Hematopoietic multipotent progenitor cell (in vitro differentiated cells): ENCODE results near the gene EPHB3. TPM values are rescaled to one million over a fixed set of nuclear protein-coding genes. Genes with fewer than 3 reads are reported as not detected.
"Not testable (repeated sequence)": the region's sequence is repeated elsewhere in the genome, so short reads cannot be mapped to it uniquely, and the experiment has no call there.

ENCODE experiments used
- DNase-seq, 3 donors: peaks; one replicate each; pipeline ENCODE4 v3.0.0-alpha.2; 2011 to 2015; ENCODE audit warnings: low read depth in 2 of 3, low spot score in 2 of 3
- total RNA-seq: library from RNA; depleted of rRNA; stranded (reverse); fragments of >200 nt; gene quantifications from one replicate; pipeline ENCODE4 v1.2.3, GENCODE V29; 2012

The EPHB3 gene
- total RNA-seq, 1 donor = 0.54 TPM

- no peak for DNase-seq
These were observed 54.9 kb downstream of the EPHB3 start for GRCh38 chr3:184616436-184616835.

DNA sequence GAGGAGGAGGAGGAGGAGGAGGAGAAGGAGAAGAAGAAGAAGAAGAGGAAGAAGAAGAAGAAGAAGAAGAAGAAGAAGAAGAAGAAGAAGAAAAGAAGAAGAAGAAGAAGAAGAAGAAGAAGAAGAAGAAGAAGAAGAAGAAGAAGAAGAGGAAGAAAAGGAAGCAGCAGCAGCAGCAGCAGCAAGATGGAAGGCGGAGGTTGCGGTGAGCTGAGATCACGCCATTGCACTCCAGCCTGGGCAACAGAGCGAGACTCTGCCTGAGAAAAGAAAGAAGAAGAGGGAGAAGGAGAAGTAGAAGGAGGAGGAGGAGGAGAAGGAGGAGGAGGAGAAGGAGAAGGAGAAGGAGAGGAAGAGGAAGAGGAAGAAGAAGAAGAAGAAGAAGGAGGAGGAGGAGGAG, 55.7 kb downstream of the EPHB3 start:
- not testable (repeated sequence) for DNase-seq

DNA sequence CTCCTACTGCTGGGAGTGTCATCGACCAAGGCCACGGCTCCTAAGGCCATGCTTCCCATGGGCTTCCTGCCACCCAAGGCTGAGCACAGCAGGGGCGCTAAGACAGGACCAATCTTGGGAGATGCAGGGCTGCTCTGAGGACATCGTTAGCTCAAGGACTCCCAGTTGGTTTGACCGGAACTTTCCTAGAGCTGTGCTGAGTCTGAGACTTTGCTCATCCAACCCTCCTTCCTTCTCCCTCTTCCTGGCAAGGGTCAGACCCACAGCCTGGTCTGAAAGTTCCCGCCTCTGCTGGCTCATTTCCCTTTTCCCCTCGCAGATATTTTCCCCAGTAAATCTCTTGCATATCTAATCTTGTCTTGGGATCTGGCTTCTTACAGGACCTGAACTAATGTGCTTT, 57.2 kb downstream of the EPHB3 start:
- no peak for DNase-seq

DNA sequence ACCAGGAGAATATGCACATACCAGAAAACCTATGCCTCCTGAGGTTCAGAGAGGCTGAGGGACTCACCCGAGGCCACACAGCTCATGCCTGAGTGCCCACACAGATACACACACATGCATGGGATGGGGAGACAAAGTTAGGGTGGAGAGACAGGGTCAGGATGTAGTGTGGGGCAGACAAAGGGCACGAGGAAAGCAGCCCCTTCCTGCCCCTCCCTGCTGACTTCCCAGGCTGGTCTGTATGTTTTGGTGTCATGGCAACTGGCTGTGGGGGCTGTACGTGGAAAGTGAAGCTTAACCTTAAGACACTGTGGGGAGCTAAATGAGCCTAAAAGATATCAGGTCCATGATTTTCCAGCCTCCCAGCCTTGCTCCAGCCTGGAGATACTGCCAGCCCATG, 57.8 kb downstream of the EPHB3 start:
- peak in 2 of 3 donors; percentile 78 to 88 for DNase-seq

GRCh38 chr3:184619787-184620430, 58.3 kb downstream of the EPHB3 start:
- peak in 1 of 3 donors; percentile 11 for DNase-seq

DNA sequence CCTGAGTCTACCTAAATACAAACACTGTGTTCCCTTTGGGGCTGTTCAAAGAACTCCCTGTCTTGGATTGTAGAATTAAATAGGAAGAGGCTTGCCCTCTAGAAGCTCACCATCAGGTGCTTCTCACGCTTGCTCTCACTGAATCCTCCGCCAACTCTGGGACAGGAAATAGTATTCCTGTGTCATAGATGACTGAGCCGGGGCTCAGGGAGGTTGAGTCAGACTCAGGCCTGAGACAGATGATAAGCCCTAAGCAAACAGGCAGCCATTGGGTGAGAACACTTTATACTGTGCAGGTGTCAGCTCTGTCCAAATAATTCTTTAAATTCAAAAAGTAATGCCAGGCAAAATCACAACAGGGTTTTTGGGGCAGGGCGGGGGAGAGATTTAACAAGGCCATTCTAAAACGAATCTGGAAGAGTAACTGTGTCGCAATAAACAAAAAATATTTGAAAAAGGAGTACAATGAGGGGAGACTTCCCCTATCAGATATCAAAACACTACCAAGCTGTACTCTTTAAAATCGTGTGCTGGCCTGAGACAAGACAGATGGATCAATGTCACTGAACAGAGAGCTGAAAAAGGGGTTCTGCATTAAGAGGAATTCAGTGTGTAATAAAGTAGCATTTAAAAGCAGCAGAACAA, 59.0 kb downstream of the EPHB3 start:
- no peak for DNase-seq

DNA sequence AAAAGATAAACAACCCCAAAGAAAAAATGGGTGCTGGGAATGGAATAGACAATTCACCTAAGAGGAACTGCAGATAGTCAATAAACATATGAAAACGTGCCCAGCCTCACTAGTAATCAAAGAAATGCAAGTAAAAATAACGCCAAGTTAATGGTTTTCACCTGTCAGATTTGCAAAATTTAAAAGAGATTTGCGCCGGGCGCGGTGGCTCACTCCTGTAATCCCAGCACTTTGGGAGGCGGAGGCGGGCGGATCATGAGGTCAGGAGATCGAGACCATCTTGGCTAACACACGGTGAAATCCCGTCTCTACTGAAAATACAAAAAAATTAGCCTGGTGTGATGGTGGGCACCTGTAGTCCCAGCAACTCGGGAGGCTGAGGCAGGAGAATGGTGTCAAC, 60.6 kb downstream of the EPHB3 start:
- DNase-seq = not testable (repeated sequence)

DNA sequence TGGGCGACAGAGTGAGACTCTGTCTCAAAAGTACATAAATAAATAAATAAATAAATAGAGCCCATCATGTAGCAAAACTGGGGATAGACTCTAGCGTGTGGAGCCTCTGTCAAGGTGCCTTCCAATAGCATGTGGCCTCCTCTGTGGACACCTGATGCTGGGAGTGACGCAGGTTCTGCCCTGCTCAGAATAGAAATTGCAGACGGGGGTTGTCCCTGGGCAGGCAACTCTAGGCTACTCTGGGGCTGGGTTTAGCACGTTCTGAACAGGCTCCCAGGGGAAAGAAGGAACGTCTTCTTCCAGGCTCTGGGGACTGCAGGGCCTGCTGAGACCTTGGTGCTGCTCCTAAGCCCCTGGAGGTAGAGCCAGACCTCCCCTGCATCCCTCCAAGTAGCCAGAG, 65.3 kb downstream of the EPHB3 start:
- no peak for DNase-seq

GRCh38 chr3:184629555-184630160, 68.1 kb downstream of the EPHB3 start:
- no peak for DNase-seq

DNA sequence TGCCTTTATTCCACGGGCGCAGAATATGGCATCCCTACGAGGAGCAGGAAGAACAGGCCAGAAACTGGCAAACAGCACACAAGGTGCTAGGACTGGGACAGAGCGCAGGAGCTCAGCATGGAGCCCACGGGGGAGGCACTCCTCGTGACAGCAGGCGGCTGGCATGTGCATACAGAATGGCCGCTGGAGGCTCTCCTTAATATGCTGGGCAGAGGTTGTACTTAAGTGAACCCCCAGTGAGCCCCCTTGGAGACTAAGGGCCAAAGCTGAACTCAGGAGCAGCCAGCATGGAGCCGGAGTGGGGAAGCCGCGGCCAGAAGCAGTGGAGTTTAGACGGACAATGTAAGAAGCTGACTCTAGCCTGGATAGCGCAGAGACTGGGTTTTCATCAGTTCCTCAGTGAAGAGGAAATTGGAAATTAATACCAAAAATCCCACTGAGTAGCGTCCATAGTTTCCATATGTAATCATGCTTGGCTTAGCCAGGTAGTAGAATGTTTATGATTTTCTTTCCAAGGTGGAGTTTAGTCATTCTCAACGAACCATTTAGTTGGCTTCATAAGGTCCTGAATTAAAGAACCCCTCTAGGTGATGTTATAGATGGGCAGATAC, 69.4 kb downstream of the EPHB3 start:
- no peak for DNase-seq

DNA sequence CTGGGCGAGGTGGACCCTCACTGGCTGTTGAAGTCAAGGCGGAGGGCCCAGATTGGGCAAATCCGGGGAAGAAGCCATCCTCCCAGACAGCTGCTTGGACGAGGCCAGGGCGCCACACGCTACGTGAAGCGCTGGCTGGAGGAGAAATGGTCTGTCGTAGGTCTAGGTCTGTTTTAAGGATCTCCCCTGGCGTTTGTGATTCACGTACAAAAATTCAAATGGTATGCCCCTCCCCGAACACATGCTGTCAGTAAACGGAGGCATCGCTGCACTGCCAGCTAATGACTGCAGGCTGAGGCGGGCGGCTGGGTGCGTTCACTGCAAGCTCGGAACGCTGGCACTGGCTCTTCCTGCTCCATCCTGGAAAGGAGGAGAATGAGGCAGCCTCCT, 69.9 kb downstream of the EPHB3 start:
- no peak for DNase-seq

Other genes with a start within 250 kb of the EPHB3 start
- gene EIF4G1, start 247.2 kb upstream of the EPHB3 start, total RNA-seq = 184 TPM
- gene FAM131A, start 224.2 kb upstream of the EPHB3 start, total RNA-seq = 17.0 TPM
- gene CLCN2, start 200.2 kb upstream of the EPHB3 start, total RNA-seq = 3.5 TPM
- 46.9 TPM for gene POLR2H, start 200.1 kb upstream of the EPHB3 start, total RNA-seq
- not detected for gene THPO, start 183.6 kb upstream of the EPHB3 start, total RNA-seq
- under 0.01 TPM for gene CHRD, start 181.7 kb upstream of the EPHB3 start, total RNA-seq
- gene MAGEF1, start 150.3 kb downstream of the EPHB3 start, total RNA-seq = 18.9 TPM